A673 (cell line): ENCODE data around the gene KCNK6.

Source experiments
- EZH2 ChIP-seq: fragments of 200-600 bp; sonication (generic); IDR thresholded peaks from 2 replicates; pipeline ENCODE4 v1.6.1; 2017; ENCODE audit warnings: borderline replicate concordance, low read depth, mild to moderate bottlenecking, mixed read lengths, antibody characterized with exemption, low read length; ENCODE audit not compliant: poor library complexity, severe bottlenecking
- TF ChIP-seq, protein P1 (sequence below): fragments of 300-800, 200-600 bp; sonication (generic); conservative IDR thresholded peaks from 2 replicates; pipeline ENCODE4 v1.5.1; 2017; ENCODE audit warnings: low read depth, mild to moderate bottlenecking, antibody characterized with exemption, low read length, moderate library complexity, mixed read lengths

DNA sequence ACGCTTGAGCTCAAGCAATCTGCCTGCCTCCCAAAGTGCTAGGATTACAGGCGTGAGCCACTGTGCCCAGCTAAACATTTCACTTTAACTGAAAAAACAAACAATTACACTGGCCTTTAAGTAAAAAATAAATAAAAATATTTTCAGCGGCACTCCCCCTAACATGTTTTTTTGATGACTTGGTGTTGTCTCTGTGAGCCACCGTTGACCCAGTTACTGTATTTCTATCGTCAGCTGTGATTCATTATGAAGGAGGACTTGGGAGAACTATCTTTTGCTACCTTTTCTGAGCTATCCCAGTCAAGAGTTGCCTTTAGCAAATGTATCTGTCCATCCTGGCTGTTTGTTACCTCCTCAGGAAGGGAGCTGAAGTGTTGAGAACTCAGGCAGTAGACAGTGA lies 34.1 kb upstream of the KCNK6 start:
- TF ChIP-seq, protein P1, sequence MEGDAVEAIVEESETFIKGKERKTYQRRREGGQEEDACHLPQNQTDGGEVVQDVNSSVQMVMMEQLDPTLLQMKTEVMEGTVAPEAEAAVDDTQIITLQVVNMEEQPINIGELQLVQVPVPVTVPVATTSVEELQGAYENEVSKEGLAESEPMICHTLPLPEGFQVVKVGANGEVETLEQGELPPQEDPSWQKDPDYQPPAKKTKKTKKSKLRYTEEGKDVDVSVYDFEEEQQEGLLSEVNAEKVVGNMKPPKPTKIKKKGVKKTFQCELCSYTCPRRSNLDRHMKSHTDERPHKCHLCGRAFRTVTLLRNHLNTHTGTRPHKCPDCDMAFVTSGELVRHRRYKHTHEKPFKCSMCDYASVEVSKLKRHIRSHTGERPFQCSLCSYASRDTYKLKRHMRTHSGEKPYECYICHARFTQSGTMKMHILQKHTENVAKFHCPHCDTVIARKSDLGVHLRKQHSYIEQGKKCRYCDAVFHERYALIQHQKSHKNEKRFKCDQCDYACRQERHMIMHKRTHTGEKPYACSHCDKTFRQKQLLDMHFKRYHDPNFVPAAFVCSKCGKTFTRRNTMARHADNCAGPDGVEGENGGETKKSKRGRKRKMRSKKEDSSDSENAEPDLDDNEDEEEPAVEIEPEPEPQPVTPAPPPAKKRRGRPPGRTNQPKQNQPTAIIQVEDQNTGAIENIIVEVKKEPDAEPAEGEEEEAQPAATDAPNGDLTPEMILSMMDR = no peak
- no peak for TF ChIP-seq EZH2
